Dendritic cell treated with granulocyte-macrophage colony-stimulating factor and Interleukin-4, amounts not matched to agents 40 ng/mL and 50 ng/mL, for 4 days (primary cell): ENCODE results near the gene UBR1.

Experiments
- H3K27ac Mint-ChIP-seq: one replicate; pipeline ENCODE4 v1.8.0; 2022; ENCODE audit warnings: mild to moderate bottlenecking, mixed read lengths
- H3K27me3 Mint-ChIP-seq: one replicate; pipeline ENCODE4 v1.8.0; 2022; ENCODE audit warnings: mild to moderate bottlenecking, mixed read lengths
- H3K36me3 Mint-ChIP-seq: one replicate; pipeline ENCODE4 v1.8.0; 2022; ENCODE audit warnings: low read depth, mixed read lengths
- H3K4me1 Mint-ChIP-seq: one replicate; pipeline ENCODE4 v1.8.0; 2022; ENCODE audit warnings: low read depth, mixed read lengths
- H3K4me3 Mint-ChIP-seq: one replicate; pipeline ENCODE4 v1.8.0; 2022; ENCODE audit warnings: mild to moderate bottlenecking, moderate library complexity, mixed read lengths
- H3K9me3 Mint-ChIP-seq: one replicate; pipeline ENCODE4 v1.8.0; 2022; ENCODE audit warnings: mixed read lengths
- intact Hi-C: fragments of 100-400 bp; cut with micrococcal nuclease; formaldehyde crosslinking; loops from one replicate; pipeline ENCODE4 v1.15.0; 2022

The UBR1 gene

GRCh38 chr15:43100971-43101370, 4.9 kb downstream of the UBR1 start:
- no peaks in the 10 kb centered on the region for H3K9me3 Mint-ChIP-seq
- no peak overlapping the region for H3K4me3 Mint-ChIP-seq
- no peak overlapping the region for H3K27ac Mint-ChIP-seq
- H3K36me3 Mint-ChIP-seq, result peaks cover 26% of the 10 kb centered on the region
- H3K4me1 Mint-ChIP-seq, result peaks cover 27% of the 10 kb centered on the region
- H3K27me3 Mint-ChIP-seq, result no peaks in the 10 kb centered on the region
- intact Hi-C loops, result loop anchor here (10.0 kb wide), 1 partner anchor 84 kb away; the partner anchor contains the start of gene CCNDBP1

- Mint-ChIP-seq H3K4me3 (no peak overlapping the region), H3K27ac (no peak overlapping the region), H3K9me3 (no peaks in the 10 kb centered on the region), H3K27me3 (no peaks in the 10 kb centered on the region), H3K36me3 (peaks cover 20% of the 10 kb centered on the region), H3K4me1 (peaks cover 20% of the 10 kb centered on the region)
- intact Hi-C loops, result loop anchor here (10.0 kb wide), 1 partner anchor 46 kb away; no protein-coding TSS in a partner anchor
These were observed 6.6 kb downstream of the UBR1 start for GRCh38 chr15:43099105-43099845.

DNA sequence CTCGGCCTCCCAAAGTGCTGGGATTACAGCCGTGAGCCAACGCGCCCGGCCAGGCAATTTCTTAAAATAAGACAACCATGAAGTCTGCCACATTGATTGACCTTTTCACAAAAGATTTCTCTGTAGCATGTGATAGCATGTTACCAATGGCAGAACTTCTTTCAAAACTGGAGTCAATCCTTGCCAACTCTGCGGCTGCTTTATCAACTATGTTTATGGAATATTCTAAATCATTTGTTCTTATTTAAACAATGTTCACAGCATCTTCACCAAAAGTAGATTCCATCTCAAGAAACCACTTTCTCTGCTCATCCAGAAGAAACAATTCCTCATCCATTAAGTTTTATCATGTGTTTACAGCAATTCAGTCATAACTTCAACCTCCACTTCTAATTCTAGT, 9.4 kb downstream of the UBR1 start:
- no peaks in the 10 kb centered on the region for H3K27me3 Mint-ChIP-seq
- peaks cover 25% of the 10 kb centered on the region for H3K4me1 Mint-ChIP-seq
- no peak overlapping the region for H3K4me3 Mint-ChIP-seq
- peaks cover 17% of the 10 kb centered on the region for H3K36me3 Mint-ChIP-seq
- H3K27ac Mint-ChIP-seq, result no peak overlapping the region
- no peaks in the 10 kb centered on the region for H3K9me3 Mint-ChIP-seq
- intact Hi-C loops, result loop anchor here (10.0 kb wide), 1 partner anchor 48 kb away; no protein-coding TSS in a partner anchor

DNA sequence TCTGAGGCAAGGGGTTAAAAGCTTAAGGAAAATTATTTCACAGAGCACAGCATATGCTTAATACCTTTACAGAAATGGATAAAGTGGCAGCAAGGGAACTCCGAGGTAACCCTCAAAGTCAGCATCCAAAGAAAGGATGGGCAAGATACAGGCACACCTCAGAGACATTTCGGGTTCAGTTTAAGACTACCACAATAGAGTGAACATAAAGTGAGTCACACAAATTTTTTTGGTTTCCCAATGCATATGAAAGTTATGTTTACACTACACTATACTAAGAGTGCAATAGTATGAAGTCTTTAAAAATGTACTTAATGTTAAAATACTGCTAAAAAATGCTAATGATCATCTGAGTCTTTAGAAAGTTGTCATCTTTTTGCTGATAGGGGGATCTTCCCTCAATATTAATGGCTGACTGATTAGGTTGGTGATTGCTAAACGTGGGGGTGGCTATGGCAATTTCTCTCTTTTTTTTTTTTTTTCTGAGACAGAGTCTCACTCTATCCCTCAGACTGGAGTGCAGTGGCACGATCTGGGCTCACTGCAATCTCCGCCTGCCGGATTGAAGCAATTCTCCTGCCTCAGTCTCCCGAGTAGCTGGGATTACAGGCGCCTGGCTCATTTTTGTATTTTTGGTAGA, 10.0 kb downstream of the UBR1 start:
- peaks cover 20% of the 10 kb centered on the region for H3K4me1 Mint-ChIP-seq
- H3K27me3 Mint-ChIP-seq, result no peaks in the 10 kb centered on the region
- no peaks in the 10 kb centered on the region for H3K9me3 Mint-ChIP-seq
- intact Hi-C loops, result loop anchor here (10.0 kb wide), 1 partner anchor 49 kb away; no protein-coding TSS in a partner anchor
- no peak overlapping the region for H3K27ac Mint-ChIP-seq
- no peak overlapping the region for H3K4me3 Mint-ChIP-seq
- peaks cover 11% of the 10 kb centered on the region for H3K36me3 Mint-ChIP-seq

GRCh38 chr15:43095243-43095642, 10.6 kb downstream of the UBR1 start:
- Mint-ChIP-seq H3K4me3 (no peak overlapping the region), H3K27me3 (no peaks in the 10 kb centered on the region), H3K36me3 (peaks cover 5% of the 10 kb centered on the region), H3K4me1 (peaks cover 20% of the 10 kb centered on the region), H3K9me3 (no peaks in the 10 kb centered on the region), H3K27ac (no peak overlapping the region)
- intact Hi-C loops, result loop anchor here (10.0 kb wide), 1 partner anchor 50 kb away; no protein-coding TSS in a partner anchor

- Mint-ChIP-seq H3K4me1 (peaks cover 20% of the 10 kb centered on the region), H3K27me3 (no peaks in the 10 kb centered on the region), H3K9me3 (no peaks in the 10 kb centered on the region), H3K27ac (no peak overlapping the region), H3K4me3 (no peak overlapping the region), H3K36me3 (peaks cover 4% of the 10 kb centered on the region)
- intact Hi-C loops, result loop anchor here (10.0 kb wide), 1 partner anchor 50 kb away; no protein-coding TSS in a partner anchor
These were observed 11.3 kb downstream of the UBR1 start for GRCh38 chr15:43094416-43095030.

- no peaks in the 10 kb centered on the region for H3K27me3 Mint-ChIP-seq
- H3K4me1 Mint-ChIP-seq, result peaks cover 20% of the 10 kb centered on the region
- intact Hi-C loops, result loop anchor here (10.0 kb wide), 1 partner anchor 52 kb away; no protein-coding TSS in a partner anchor
- no peak overlapping the region for H3K27ac Mint-ChIP-seq
- no peaks in the 10 kb centered on the region for H3K9me3 Mint-ChIP-seq
- no peak overlapping the region for H3K4me3 Mint-ChIP-seq
- peaks cover 13% of the 10 kb centered on the region for H3K36me3 Mint-ChIP-seq
These were observed 12.8 kb downstream of the UBR1 start for GRCh38 chr15:43093026-43093425.

DNA sequence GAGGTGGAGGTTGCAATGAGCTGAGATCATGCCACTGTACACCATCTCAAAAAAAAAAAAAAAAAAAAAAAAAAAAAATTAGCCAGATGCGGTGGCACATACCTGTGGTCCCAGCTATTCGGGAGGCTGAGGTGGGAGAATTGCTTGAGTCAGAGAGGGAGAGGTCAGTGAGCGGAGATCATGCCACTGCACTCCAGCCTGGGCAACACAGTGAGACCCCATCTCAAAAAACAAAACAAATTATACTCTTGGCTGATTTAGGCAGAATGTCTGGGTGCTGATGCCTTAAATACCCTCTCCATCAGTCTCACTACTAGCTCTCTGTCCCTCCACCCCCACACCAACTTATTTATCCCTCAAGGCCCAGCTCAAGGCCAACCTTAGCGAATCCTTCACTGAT, 14.0 kb downstream of the UBR1 start:
- Mint-ChIP-seq H3K4me1 (peaks cover 19% of the 10 kb centered on the region), H3K9me3 (no peaks in the 10 kb centered on the region), H3K27me3 (no peaks in the 10 kb centered on the region), H3K27ac (no peak overlapping the region), H3K36me3 (peaks cover 16% of the 10 kb centered on the region), H3K4me3 (no peak overlapping the region)
- intact Hi-C loops, result loop anchor here (10.0 kb wide), 1 partner anchor 53 kb away; no protein-coding TSS in a partner anchor

GRCh38 chr15:43086551-43086950, 19.3 kb downstream of the UBR1 start:
- Mint-ChIP-seq H3K9me3 (no peaks in the 10 kb centered on the region), H3K36me3 (peaks cover 44% of the 10 kb centered on the region), H3K4me3 (no peak overlapping the region), H3K27me3 (no peaks in the 10 kb centered on the region), H3K4me1 (no peaks in the 10 kb centered on the region), H3K27ac (no peak overlapping the region)
- intact Hi-C loops, result no loop called here

- Mint-ChIP-seq H3K27me3 (no peaks in the 10 kb centered on the region), H3K36me3 (peaks cover 47% of the 10 kb centered on the region), H3K9me3 (no peaks in the 10 kb centered on the region), H3K4me1 (no peaks in the 10 kb centered on the region), H3K4me3 (no peak overlapping the region), H3K27ac (no peak overlapping the region)
- intact Hi-C loops, result no loop called here
These were observed 19.9 kb downstream of the UBR1 start for GRCh38 chr15:43085921-43086320.

- Mint-ChIP-seq H3K9me3 (no peaks in the 10 kb centered on the region), H3K27ac (no peak overlapping the region), H3K36me3 (peaks cover 59% of the 10 kb centered on the region), H3K4me3 (no peak overlapping the region), H3K27me3 (no peaks in the 10 kb centered on the region), H3K4me1 (no peaks in the 10 kb centered on the region)
- intact Hi-C loops, result no loop called here
These were observed 23.3 kb downstream of the UBR1 start for GRCh38 chr15:43082509-43082908.

DNA sequence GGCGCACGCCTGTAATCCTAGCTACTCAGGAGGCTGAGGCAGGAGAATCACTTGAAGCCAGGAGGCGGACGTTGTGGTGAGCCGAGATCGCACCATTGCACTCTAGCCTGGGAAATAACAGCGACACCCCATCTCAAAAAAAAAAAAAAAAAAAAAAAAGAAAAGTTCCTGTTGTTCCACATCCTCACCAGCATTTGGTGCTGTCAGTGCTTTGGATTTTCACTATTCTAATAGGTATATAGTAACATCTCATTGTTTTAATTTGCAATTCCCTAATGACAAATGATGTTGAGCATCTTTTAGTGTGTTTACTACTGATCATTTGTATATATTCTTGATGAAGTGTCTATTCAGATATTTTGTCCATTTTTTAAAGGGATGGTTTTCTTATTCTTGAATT, 24.6 kb downstream of the UBR1 start:
- Mint-ChIP-seq H3K27me3 (no peaks in the 10 kb centered on the region), H3K27ac (no peak overlapping the region), H3K4me3 (no peak overlapping the region), H3K4me1 (no peaks in the 10 kb centered on the region), H3K9me3 (no peaks in the 10 kb centered on the region), H3K36me3 (peaks cover 53% of the 10 kb centered on the region)
- intact Hi-C loops, result no loop called here

DNA sequence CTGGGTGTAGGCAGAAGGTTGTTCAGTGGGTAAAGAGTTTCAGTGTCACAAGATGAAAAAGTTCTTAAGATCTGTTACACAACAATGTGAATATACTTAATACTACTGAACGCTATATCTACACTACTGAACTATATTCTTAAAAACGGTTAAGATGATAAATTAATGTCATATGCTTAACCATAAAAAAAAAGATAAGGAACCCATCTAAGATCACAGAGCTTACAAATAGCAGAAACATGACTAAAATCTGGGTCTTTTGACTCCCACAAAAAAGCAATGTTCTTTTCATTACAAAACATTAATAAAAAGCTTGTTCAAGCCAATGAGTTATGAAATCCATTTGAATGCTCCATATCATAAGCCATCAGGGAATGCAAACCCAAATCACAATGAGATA, 34.4 kb downstream of the UBR1 start:
- H3K27me3 Mint-ChIP-seq, result no peaks in the 10 kb centered on the region
- H3K4me3 Mint-ChIP-seq, result no peak overlapping the region
- no peaks in the 10 kb centered on the region for H3K9me3 Mint-ChIP-seq
- H3K4me1 Mint-ChIP-seq, result peaks cover 4% of the 10 kb centered on the region
- H3K36me3 Mint-ChIP-seq, result peaks cover 80% of the 10 kb centered on the region
- intact Hi-C loops, result no loop called here
- no peak overlapping the region for H3K27ac Mint-ChIP-seq

- H3K9me3 Mint-ChIP-seq, result no peaks in the 10 kb centered on the region
- H3K27me3 Mint-ChIP-seq, result no peaks in the 10 kb centered on the region
- H3K4me1 Mint-ChIP-seq, result peaks cover 5% of the 10 kb centered on the region
- H3K4me3 Mint-ChIP-seq, result no peak overlapping the region
- intact Hi-C loops, result no loop called here
- no peak overlapping the region for H3K27ac Mint-ChIP-seq
- peaks cover 79% of the 10 kb centered on the region for H3K36me3 Mint-ChIP-seq
These were observed 34.9 kb downstream of the UBR1 start for GRCh38 chr15:43070893-43071292.
